Panc1 (cell line): Measurements from ENCODE around the gene SCD. TPM values are rescaled to one million over a fixed set of nuclear protein-coding genes. Genes with fewer than 3 reads are reported as not detected.

ENCODE experiments used
- ATAC-seq: fragments of 200-7000 bp; cut with Tn5 transposase; 2 replicates; pipeline ENCODE4 v1.9.1; 2020; ENCODE audit warnings: mild to moderate bottlenecking, moderate library complexity
- BruUV-seq: library from RNA; stranded (reverse); fragments of 400-500 nt; replicated peaks from 2 replicates; lab custom pipeline; 2021; lab: Mats Ljungman, UMichigan
- CTCF ChIA-PET: fragments of 300-600 bp; sonication (Branson Sonifier 250); formaldehyde crosslinking; loops from one replicate; lab custom pipeline; 2022; ENCODE audit warnings: antibody characterized with exemption; lab: Charles Lee
- POLR2A ChIA-PET: fragments of 300-600 bp; sonication (Branson Sonifier 250); formaldehyde crosslinking; loops from one replicate; lab custom pipeline; 2022; ENCODE audit warnings: antibody characterized with exemption; lab: Charles Lee
- DNase-seq: peaks from one replicate; pipeline ENCODE4 v3.0.0-alpha.2; 2010; ENCODE audit warnings: low read depth, low spot score
- H3K27ac ChIP-seq: 2 replicates; pipeline ENCODE4 v1.5.1; 2011; ENCODE audit warnings: mild to moderate bottlenecking, low read length, inconsistent platforms
- H3K27me3 ChIP-seq: fragments of 200-500 bp; sonication (Bioruptor generic); 2 replicates; pipeline ENCODE4 v1.6.0; 2014; ENCODE audit warnings: low read length, inconsistent platforms; ENCODE audit not compliant: control insufficient read depth, insufficient read depth
- H3K36me3 ChIP-seq: fragments of 200-500 bp; sonication (Bioruptor generic); 2 replicates; pipeline ENCODE4 v1.5.1; 2014; ENCODE audit warnings: inconsistent platforms, mild to moderate bottlenecking, low read length, moderate library complexity; ENCODE audit not compliant: control insufficient read depth, insufficient read depth
- H3K4me1 ChIP-seq: 2 replicates; pipeline ENCODE4 v1.5.1; 2011; ENCODE audit warnings: inconsistent platforms, mild to moderate bottlenecking, low read length, moderate library complexity; ENCODE audit not compliant: control insufficient read depth, insufficient read depth
- H3K4me3 ChIP-seq, 2 experiments: 2 replicates each; pipeline ENCODE4 v1.5.1; 2011 to 2012; ENCODE audit warnings: low read depth in 2 of 2, low read length in 2 of 2, mild to moderate bottlenecking in 2 of 2, inconsistent platforms in 1 of 2, moderate library complexity in 1 of 2
- H3K9me3 ChIP-seq: fragments of 200-500 bp; sonication (Bioruptor generic); 2 replicates; pipeline ENCODE4 v1.5.1; 2014; ENCODE audit warnings: low read depth, mild to moderate bottlenecking, inconsistent platforms, low read length, moderate library complexity; ENCODE audit not compliant: control insufficient read depth, insufficient read depth
- POLR2AphosphoS5 ChIP-seq: IDR thresholded peaks from 2 replicates; pipeline ENCODE4 v1.6.1; 2012; ENCODE audit warnings: mild to moderate bottlenecking, low read depth, low read length, moderate library complexity
- SIN3A ChIP-seq: IDR thresholded peaks from 2 replicates; pipeline ENCODE4 v1.6.1; 2012; ENCODE audit warnings: low read depth, mild to moderate bottlenecking, low read length, moderate library complexity, borderline replicate concordance; ENCODE audit not compliant: insufficient read depth
- TCF7L2 ChIP-seq: IDR thresholded peaks from 2 replicates; pipeline ENCODE4 v1.6.1; 2011; ENCODE audit warnings: mild to moderate bottlenecking, low read depth, low read length, inconsistent platforms
- in situ Hi-C: cut with HindIII; loops from 2 replicates; pipeline ENCODE4 v1.10.0; 2016; ENCODE audit warnings: low sequenced_read_pairs, low pct_unique_long_range_greater_than_20kb
- intact Hi-C: fragments of 100-400 bp; cut with micrococcal nuclease; formaldehyde crosslinking; loops from one replicate; pipeline ENCODE4 v1.10.0; 2022; ENCODE audit not compliant: unreplicated experiment
- total RNA-seq: library from RNA; stranded (reverse); gene quantifications from one replicate; pipeline ENCODE4 v1.2.1, GENCODE V29; 2021; ENCODE audit not compliant: unreplicated experiment
- TF ChIP-seq, protein P1 (sequence below): fragments of 450-650 bp; IDR thresholded peaks from 2 replicates; pipeline ENCODE4 v1.5.1; 2017; ENCODE audit warnings: mild to moderate bottlenecking

Gene SCD
- total RNA-seq, 1 experiment from 2014 or later: 1,345 TPM

DNA sequence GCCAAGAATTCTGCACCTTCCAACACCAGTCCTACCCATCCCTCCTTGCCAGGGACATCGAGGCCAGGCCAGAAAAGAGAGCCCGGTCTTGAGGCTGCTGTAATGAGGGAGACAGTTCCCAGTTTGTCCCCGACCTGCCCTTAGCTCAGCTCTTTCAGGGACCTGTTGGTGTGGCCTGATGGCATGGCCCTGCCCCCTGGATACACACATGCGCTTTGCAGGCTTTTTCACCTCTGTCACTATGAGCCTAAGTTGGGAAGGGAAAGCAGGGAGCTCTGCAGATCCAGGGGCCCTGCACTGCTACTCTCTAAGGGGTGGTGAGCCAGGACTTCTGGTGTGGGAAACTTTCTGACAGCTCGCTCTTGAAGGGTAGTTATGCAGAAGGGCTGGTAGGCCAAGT is 2.1 kb downstream of the SCD start:
- Histone ChIP-seq H3K36me3 (peaks cover 56% of the 10 kb centered on the region), H3K9me3 (no peaks in the 10 kb centered on the region), H3K27me3 (no peaks in the 10 kb centered on the region), H3K4me3 (peak overlapping the region; percentile 89 to 94), H3K27ac (peak overlapping the region; percentile 95), H3K4me1 (peaks cover 54% of the 10 kb centered on the region)
- intact Hi-C loops: no loop called here
- TF ChIP-seq, protein P1, sequence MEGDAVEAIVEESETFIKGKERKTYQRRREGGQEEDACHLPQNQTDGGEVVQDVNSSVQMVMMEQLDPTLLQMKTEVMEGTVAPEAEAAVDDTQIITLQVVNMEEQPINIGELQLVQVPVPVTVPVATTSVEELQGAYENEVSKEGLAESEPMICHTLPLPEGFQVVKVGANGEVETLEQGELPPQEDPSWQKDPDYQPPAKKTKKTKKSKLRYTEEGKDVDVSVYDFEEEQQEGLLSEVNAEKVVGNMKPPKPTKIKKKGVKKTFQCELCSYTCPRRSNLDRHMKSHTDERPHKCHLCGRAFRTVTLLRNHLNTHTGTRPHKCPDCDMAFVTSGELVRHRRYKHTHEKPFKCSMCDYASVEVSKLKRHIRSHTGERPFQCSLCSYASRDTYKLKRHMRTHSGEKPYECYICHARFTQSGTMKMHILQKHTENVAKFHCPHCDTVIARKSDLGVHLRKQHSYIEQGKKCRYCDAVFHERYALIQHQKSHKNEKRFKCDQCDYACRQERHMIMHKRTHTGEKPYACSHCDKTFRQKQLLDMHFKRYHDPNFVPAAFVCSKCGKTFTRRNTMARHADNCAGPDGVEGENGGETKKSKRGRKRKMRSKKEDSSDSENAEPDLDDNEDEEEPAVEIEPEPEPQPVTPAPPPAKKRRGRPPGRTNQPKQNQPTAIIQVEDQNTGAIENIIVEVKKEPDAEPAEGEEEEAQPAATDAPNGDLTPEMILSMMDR: no peak
- TF ChIP-seq POLR2AphosphoS5 (0 out of 2 replicates have a peak, but pooled peaks have one; percentile 45), TCF7L2 (no peak)
- no peak for ATAC-seq
- in situ Hi-C loops: no loop called here
- DNase-seq: no peak
- BruUV-seq: no TSS peak
- ChIA-PET POLR2A (no interaction called here), CTCF (interaction anchor here (0.8 to 1.0 kb wide), 2 partner anchors 22 to 482 kb away, joined by 3 read pairs; no protein-coding TSS in a partner anchor)

DNA sequence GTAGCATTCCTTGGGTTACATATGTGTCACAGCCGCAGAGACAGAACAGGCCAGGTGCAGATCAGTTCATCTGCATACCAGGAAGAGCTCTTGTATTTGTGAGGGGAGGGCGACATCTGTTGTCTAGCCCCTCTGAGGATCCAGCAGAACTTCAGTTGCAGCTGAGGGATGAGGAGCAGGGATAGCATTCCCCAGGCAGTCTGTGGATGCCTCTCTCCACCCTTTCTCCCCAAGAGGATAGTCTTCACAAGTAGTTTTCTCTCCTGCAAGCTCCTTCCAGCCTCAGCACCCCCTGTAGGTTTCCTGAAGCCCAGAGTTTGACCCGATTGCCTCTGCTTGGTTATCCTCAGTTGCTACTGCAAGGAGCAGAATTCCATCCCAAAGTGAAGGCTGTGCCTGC is 2.6 kb downstream of the SCD start:
- H3K4me1 ChIP-seq: peaks cover 58% of the 10 kb centered on the region
- DNase-seq (no peak), ATAC-seq (no peak)
- no peaks in the 10 kb centered on the region for H3K27me3 ChIP-seq
- in situ Hi-C loops: no loop called here
- peaks cover 61% of the 10 kb centered on the region for H3K36me3 ChIP-seq
- H3K27ac ChIP-seq: peak overlapping the region; percentile 95
- BruUV-seq: no TSS peak
- POLR2A ChIA-PET: no interaction called here
- intact Hi-C loops: no loop called here
- H3K4me3 ChIP-seq: peak overlapping the region; percentile 89 to 94
- H3K9me3 ChIP-seq: no peaks in the 10 kb centered on the region
- CTCF ChIA-PET: interaction anchor here (0.8 kb wide), 1 partner anchor 481 kb away, joined by 3 read pairs; no protein-coding TSS in a partner anchor
- TF ChIP-seq SIN3A: no peak
- TF ChIP-seq, protein P1: no peak
- TF ChIP-seq TCF7L2: no peak

DNA sequence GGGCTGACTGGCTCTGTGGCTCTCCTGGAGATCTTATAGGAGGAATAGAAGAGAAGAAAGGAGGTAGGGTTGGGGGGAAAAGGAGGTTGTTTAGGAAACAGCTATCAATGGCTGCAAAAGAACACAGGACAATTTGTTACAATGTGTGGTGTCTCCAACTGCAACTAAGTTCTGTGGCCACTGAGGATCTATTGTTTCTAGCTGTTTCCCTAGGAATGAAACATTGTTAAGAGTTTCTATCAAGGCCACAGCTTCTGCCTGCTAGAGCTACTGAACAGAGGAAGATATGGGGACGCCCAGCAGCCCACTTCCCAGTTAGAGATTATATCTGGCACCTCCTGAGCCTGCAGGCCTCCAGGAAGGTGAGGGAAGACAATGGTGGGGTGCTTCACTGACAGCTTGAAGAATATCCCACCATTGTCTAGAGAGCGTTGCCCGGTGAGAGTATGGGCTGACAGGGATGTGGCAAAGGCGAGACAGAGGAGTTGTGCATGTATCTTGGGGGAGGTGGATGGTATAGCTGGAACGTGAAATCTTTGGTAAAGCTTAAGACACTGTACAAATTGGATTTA is 4.0 kb downstream of the SCD start:
- ATAC-seq (no peak), DNase-seq (no peak)
- Histone ChIP-seq H3K4me1 (peaks cover 63% of the 10 kb centered on the region), H3K27ac (peak overlapping the region; percentile 95), H3K27me3 (no peaks in the 10 kb centered on the region), H3K36me3 (peaks cover 73% of the 10 kb centered on the region), H3K9me3 (no peaks in the 10 kb centered on the region), H3K4me3 (peak overlapping the region; percentile 89 to 94)
- ChIA-PET CTCF (no interaction called here), POLR2A (interaction anchor here (0.5 to 0.6 kb wide), 2 partner anchors 23 to 289 kb away, joined by 3 to 6 read pairs; no protein-coding TSS in a partner anchor)
- intact Hi-C loops (no loop called here), in situ Hi-C loops (no loop called here)
- BruUV-seq: no TSS peak
- TF ChIP-seq TCF7L2 (no peak), POLR2AphosphoS5 (no peak), SIN3A (no peak)
